Glutamatergic neuron (in vitro differentiated cells): ENCODE data around the gene FSTL4. TPM values are rescaled to one million over a fixed set of nuclear protein-coding genes. Genes with fewer than 3 reads are reported as not detected.

Experiments used
- DNase-seq: peaks from one replicate; pipeline ENCODE4 v3.0.0; 2022
- H3K27ac Mint-ChIP-seq: one replicate; pipeline ENCODE4 v1.8.0; 2020; ENCODE audit warnings: mild to moderate bottlenecking, mixed read lengths, inconsistent platforms; ENCODE audit not compliant: unreplicated experiment
- H3K27me3 Mint-ChIP-seq: one replicate; pipeline ENCODE4 v1.8.0; 2020; ENCODE audit warnings: mild to moderate bottlenecking, moderate library complexity, mixed read lengths, inconsistent platforms; ENCODE audit not compliant: unreplicated experiment
- H3K36me3 Mint-ChIP-seq: one replicate; pipeline ENCODE4 v1.8.0; 2020; ENCODE audit warnings: mild to moderate bottlenecking, mixed read lengths, inconsistent platforms; ENCODE audit not compliant: unreplicated experiment
- H3K4me1 Mint-ChIP-seq: one replicate; pipeline ENCODE4 v1.8.0; 2020; ENCODE audit warnings: mild to moderate bottlenecking, low read depth, mixed read lengths, inconsistent platforms; ENCODE audit not compliant: unreplicated experiment
- H3K4me3 Mint-ChIP-seq: one replicate; pipeline ENCODE4 v1.8.0; 2020; ENCODE audit warnings: mild to moderate bottlenecking, mixed read lengths, inconsistent platforms; ENCODE audit not compliant: unreplicated experiment
- H3K9me3 Mint-ChIP-seq: one replicate; pipeline ENCODE4 v1.8.0; 2020; ENCODE audit warnings: mild to moderate bottlenecking, moderate library complexity, mixed read lengths, inconsistent platforms; ENCODE audit not compliant: unreplicated experiment
- CTCF ChIP-seq: fragments of 200-600 bp; sonication (generic); IDR thresholded peaks from one replicate; pipeline ENCODE4 v1.5.0; 2021; ENCODE audit not compliant: partially characterized antibody, unreplicated experiment
- total RNA-seq: library from RNA; stranded (reverse); fragmentation: NEBNext Ultra II Directional; extraction: Animal tissue kit (Norgen Biotek cat#: 25700); gene quantifications from one replicate; pipeline ENCODE4 v1.2.1, GENCODE V29; 2021; ENCODE audit not compliant: unreplicated experiment

FSTL4 gene
- total RNA-seq, 1 donor from 2014 or later: 29.0 TPM

- Mint-ChIP-seq H3K36me3 (peaks cover 4% of the 10 kb centered on the region), H3K4me3 (no peak overlapping the region), H3K27me3 (peaks cover 2% of the 10 kb centered on the region), H3K27ac (no peak overlapping the region), H3K4me1 (peaks cover 2% of the 10 kb centered on the region), H3K9me3 (no peaks in the 10 kb centered on the region)
- no peak for TF ChIP-seq CTCF
- DNase-seq: no peak
Observed at GRCh38 chr5:133324926-133325325, 287.4 kb downstream of the FSTL4 start.

- H3K4me3 Mint-ChIP-seq: no peak overlapping the region
- no peaks in the 10 kb centered on the region for H3K4me1 Mint-ChIP-seq
- H3K27ac Mint-ChIP-seq: no peak overlapping the region
- DNase-seq: no peak
- no peak for TF ChIP-seq CTCF
- no peaks in the 10 kb centered on the region for H3K36me3 Mint-ChIP-seq
- peaks cover 2% of the 10 kb centered on the region for H3K27me3 Mint-ChIP-seq
- H3K9me3 Mint-ChIP-seq: no peaks in the 10 kb centered on the region
Observed at GRCh38 chr5:133323494-133324457, 288.6 kb downstream of the FSTL4 start.

- Mint-ChIP-seq H3K4me1 (peaks cover 7% of the 10 kb centered on the region), H3K27ac (no peak overlapping the region), H3K4me3 (no peak overlapping the region), H3K9me3 (peaks cover 2% of the 10 kb centered on the region), H3K36me3 (no peaks in the 10 kb centered on the region), H3K27me3 (peaks cover 7% of the 10 kb centered on the region)
- no peak for DNase-seq
- TF ChIP-seq CTCF: no peak
Observed at GRCh38 chr5:133322743-133323142, 289.6 kb downstream of the FSTL4 start.

- Mint-ChIP-seq H3K4me3 (no peak overlapping the region), H3K9me3 (peaks cover 2% of the 10 kb centered on the region), H3K27ac (no peak overlapping the region), H3K27me3 (peaks cover 7% of the 10 kb centered on the region), H3K36me3 (no peaks in the 10 kb centered on the region), H3K4me1 (peaks cover 9% of the 10 kb centered on the region)
- no peak for TF ChIP-seq CTCF
- DNase-seq: no peak
Observed at GRCh38 chr5:133321833-133322420, 290.4 kb downstream of the FSTL4 start.

- Mint-ChIP-seq H3K36me3 (no peaks in the 10 kb centered on the region), H3K27ac (no peak overlapping the region), H3K27me3 (peaks cover 7% of the 10 kb centered on the region), H3K4me3 (no peak overlapping the region), H3K4me1 (peaks cover 9% of the 10 kb centered on the region), H3K9me3 (peaks cover 2% of the 10 kb centered on the region)
- TF ChIP-seq CTCF: no peak
- no peak for DNase-seq
Observed at GRCh38 chr5:133321286-133321832, 291.0 kb downstream of the FSTL4 start.
